ENCODE measurements around the gene GDF11.

The GDF11 gene

GRCh38 chr12:55715833-55716581, 26.9 kb upstream of the GDF11 start, which contains the start of gene BLOC1S1 (continued):
- TF ChIP-seq, protein P1, sequence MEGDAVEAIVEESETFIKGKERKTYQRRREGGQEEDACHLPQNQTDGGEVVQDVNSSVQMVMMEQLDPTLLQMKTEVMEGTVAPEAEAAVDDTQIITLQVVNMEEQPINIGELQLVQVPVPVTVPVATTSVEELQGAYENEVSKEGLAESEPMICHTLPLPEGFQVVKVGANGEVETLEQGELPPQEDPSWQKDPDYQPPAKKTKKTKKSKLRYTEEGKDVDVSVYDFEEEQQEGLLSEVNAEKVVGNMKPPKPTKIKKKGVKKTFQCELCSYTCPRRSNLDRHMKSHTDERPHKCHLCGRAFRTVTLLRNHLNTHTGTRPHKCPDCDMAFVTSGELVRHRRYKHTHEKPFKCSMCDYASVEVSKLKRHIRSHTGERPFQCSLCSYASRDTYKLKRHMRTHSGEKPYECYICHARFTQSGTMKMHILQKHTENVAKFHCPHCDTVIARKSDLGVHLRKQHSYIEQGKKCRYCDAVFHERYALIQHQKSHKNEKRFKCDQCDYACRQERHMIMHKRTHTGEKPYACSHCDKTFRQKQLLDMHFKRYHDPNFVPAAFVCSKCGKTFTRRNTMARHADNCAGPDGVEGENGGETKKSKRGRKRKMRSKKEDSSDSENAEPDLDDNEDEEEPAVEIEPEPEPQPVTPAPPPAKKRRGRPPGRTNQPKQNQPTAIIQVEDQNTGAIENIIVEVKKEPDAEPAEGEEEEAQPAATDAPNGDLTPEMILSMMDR (tag by site-specific recombination; IDR thresholded peaks at IDR 0.05), result peak; percentile 34; the same call in 1 of the 2 replicates
- TF ChIP-seq TCF7L2 (IDR thresholded peaks at IDR 0.05; ENCODE audit: borderline replicate concordance, low read depth, low read length) (no peak), ZNF157 (tag by site-specific recombination; IDR thresholded peaks at IDR 0.05) (peak; percentile 11; the same call in 1 of the 2 replicates), ZNF335 (tag by site-specific recombination; conservative IDR thresholded peaks at IDR 0.05) (peak; percentile 97), WT1 (tag by site-specific recombination; IDR thresholded peaks at IDR 0.05) (peak; percentile 82), GLI2 (tag by site-specific recombination; IDR thresholded peaks at IDR 0.05; ENCODE audit: borderline replicate concordance, low read depth) (no peak), ZNF394 (tag by site-specific recombination; IDR thresholded peaks at IDR 0.05; ENCODE audit: borderline replicate concordance) (peak; percentile 81), ZNF670 (tag by site-specific recombination; IDR thresholded peaks at IDR 0.05; ENCODE audit: low read depth) (no peak), ZNF529 (tag by site-specific recombination; IDR thresholded peaks at IDR 0.05; ENCODE audit: insufficient replicate concordance) (no peak), OVOL3 (tag by site-specific recombination; IDR thresholded peaks at IDR 0.05) (peak; percentile 89), ZNF600 (tag by site-specific recombination; IDR thresholded peaks at IDR 0.05) (0 out of 2 replicates have a peak, but pooled peaks have one; percentile 35), SP7 (tag by site-specific recombination; IDR thresholded peaks at IDR 0.05) (peak; percentile 93), ZNF623 (tag by site-specific recombination; IDR thresholded peaks at IDR 0.05) (peak; percentile 45)
- TF ChIP-seq, protein P2, sequence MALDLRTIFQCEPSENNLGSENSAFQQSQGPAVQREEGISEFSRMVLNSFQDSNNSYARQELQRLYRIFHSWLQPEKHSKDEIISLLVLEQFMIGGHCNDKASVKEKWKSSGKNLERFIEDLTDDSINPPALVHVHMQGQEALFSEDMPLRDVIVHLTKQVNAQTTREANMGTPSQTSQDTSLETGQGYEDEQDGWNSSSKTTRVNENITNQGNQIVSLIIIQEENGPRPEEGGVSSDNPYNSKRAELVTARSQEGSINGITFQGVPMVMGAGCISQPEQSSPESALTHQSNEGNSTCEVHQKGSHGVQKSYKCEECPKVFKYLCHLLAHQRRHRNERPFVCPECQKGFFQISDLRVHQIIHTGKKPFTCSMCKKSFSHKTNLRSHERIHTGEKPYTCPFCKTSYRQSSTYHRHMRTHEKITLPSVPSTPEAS (tag by site-specific recombination; IDR thresholded peaks at IDR 0.05), result peak; percentile 60; the same call in 1 of the 2 replicates
- TF ChIP-seq, protein P3, sequence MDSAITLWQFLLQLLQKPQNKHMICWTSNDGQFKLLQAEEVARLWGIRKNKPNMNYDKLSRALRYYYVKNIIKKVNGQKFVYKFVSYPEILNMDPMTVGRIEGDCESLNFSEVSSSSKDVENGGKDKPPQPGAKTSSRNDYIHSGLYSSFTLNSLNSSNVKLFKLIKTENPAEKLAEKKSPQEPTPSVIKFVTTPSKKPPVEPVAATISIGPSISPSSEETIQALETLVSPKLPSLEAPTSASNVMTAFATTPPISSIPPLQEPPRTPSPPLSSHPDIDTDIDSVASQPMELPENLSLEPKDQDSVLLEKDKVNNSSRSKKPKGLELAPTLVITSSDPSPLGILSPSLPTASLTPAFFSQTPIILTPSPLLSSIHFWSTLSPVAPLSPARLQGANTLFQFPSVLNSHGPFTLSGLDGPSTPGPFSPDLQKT (IDR thresholded peaks at IDR 0.05; ENCODE audit: borderline replicate concordance, low read depth, low read length), result peak; percentile 59; the same call in 1 of the 2 replicates

GRCh38 chr12:55716582-55716957, 26.4 kb upstream of the GDF11 start:
- Histone ChIP-seq H3K4me3 (ENCODE audit: low read depth, low read length) (peak overlapping the region; percentile 83), H3K9me3 (ENCODE audit: control insufficient read depth, insufficient read depth, low read depth, low read length) (no peaks in the 10 kb centered on the region), H3K36me3 (ENCODE audit: control insufficient read depth in 2 of 2, insufficient read depth in 1 of 2, low read length in 2 of 2) (peaks cover 0 to 20% of the 10 kb centered on the region in 2 experiments; a peak in 1 of 3 replicates), H3K27ac (ENCODE audit: extremely low read depth, low read depth, low read length) (peak overlapping the region; percentile 77), H3K4me1 (ENCODE audit: control insufficient read depth, insufficient read depth, low read length) (peaks cover 13% of the 10 kb centered on the region; the same call in 1 of the 2 replicates)
- ChIA-PET POLR2A (interaction anchor here (1.2 to 2.7 kb wide), 6 partner anchors 8 to 101 kb away, joined by 3 to 17 read pairs (median 4); partner anchors contain the start of genes CD63, ORMDL2 and SARNP), CTCF (interaction anchor here (0.6 to 3.0 kb wide), 7 partner anchors 10 to 219 kb away, joined by 3 to 21 read pairs (median 3); no protein-coding TSS in a partner anchor)
- TF ChIP-seq GLIS2 (tag by site-specific recombination; IDR thresholded peaks at IDR 0.05), result 0 out of 2 replicates have a peak, but pooled peaks have one; percentile 6
- TF ChIP-seq, protein P4, sequence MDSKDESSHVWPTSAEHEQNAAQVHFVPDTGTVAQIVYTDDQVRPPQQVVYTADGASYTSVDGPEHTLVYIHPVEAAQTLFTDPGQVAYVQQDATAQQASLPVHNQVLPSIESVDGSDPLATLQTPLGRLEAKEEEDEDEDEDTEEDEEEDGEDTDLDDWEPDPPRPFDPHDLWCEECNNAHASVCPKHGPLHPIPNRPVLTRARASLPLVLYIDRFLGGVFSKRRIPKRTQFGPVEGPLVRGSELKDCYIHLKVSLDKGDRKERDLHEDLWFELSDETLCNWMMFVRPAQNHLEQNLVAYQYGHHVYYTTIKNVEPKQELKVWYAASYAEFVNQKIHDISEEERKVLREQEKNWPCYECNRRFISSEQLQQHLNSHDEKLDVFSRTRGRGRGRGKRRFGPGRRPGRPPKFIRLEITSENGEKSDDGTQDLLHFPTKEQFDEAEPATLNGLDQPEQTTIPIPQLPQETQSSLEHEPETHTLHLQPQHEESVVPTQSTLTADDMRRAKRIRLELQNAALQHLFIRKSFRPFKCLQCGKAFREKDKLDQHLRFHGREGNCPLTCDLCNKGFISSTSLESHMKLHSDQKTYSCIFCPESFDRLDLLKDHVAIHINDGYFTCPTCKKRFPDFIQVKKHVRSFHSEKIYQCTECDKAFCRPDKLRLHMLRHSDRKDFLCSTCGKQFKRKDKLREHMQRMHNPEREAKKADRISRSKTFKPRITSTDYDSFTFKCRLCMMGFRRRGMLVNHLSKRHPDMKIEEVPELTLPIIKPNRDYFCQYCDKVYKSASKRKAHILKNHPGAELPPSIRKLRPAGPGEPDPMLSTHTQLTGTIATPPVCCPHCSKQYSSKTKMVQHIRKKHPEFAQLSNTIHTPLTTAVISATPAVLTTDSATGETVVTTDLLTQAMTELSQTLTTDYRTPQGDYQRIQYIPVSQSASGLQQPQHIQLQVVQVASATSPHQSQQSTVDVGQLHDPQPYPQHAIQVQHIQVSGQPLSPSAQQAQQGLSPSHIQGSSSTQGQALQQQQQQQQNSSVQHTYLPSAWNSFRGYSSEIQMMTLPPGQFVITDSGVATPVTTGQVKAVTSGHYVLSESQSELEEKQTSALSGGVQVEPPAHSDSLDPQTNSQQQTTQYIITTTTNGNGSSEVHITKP (tag by site-specific recombination; IDR thresholded peaks at IDR 0.05), result peak; percentile 98
- peak; percentile 18 for TF ChIP-seq ZNF335 (tag by site-specific recombination; conservative IDR thresholded peaks at IDR 0.05)
- TF ChIP-seq ZNF302 (tag by site-specific recombination; IDR thresholded peaks at IDR 0.05; ENCODE audit: low read depth), result no peak
- TF ChIP-seq, protein P5, sequence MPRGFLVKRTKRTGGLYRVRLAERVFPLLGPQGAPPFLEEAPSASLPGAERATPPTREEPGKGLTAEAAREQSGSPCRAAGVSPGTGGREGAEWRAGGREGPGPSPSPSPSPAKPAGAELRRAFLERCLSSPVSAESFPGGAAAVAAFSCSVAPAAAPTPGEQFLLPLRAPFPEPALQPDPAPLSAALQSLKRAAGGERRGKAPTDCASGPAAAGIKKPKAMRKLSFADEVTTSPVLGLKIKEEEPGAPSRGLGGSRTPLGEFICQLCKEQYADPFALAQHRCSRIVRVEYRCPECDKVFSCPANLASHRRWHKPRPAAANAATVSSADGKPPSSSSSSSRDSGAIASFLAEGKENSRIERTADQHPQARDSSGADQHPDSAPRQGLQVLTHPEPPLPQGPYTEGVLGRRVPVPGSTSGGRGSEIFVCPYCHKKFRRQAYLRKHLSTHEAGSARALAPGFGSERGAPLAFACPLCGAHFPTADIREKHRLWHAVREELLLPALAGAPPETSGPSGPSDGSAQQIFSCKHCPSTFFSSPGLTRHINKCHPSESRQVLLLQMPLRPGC (tag by site-specific recombination; IDR thresholded peaks at IDR 0.05), result 0 out of 2 replicates have a peak, but pooled peaks have one; percentile 9
- peak; percentile 12; the same call in 1 of the 2 replicates for TF ChIP-seq PRDM4 (tag by site-specific recombination; IDR thresholded peaks at IDR 0.05)
- peak; percentile 39 for TF ChIP-seq GLIS1 (tag by site-specific recombination; IDR thresholded peaks at IDR 0.05)
- no peak for TF ChIP-seq ZNF416 (tag by site-specific recombination; IDR thresholded peaks at IDR 0.05)
